GM11168 (cell line): ENCODE measurements around the gene TH.
"Not testable (repeated sequence)": the region's sequence is repeated elsewhere in the genome, so short reads cannot be mapped to it uniquely, and the experiment has no call there.

Experiments
- in situ Hi-C: fragments of 300-500 bp; cut with MboI; formaldehyde crosslinking; loops from one replicate; pipeline ENCODE4 v1.12.0; 2022; ENCODE audit warnings: low sequenced_read_pairs; ENCODE audit not compliant: unreplicated experiment

Gene TH

DNA sequence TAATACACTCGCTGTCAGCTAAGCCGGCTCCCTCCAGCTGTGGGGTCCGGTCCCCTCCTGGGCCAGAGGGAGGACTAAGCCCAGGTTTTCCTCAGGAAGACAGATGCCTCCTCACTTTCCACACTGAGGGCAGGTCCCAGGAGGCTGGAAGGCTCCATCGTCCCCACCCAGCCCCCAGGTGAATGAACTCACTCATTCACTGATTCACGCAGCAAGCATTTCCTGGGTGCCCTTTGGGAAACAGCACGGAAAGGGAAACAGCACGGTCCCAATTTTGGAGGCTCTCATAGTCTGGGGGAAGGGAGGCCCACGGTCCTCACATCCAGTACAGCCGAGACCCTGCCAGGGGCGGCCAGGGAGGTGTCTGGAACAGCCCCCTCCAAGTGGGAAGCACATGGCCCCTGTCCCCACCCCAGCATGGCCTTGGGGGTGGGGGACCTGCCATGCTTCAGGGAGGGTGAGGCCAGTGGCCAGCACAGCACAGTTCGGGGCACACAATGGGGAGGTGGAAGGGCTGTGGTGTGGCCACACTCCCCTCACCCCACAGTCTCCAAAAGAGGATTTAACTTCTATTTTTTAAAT lies 9.3 kb upstream of the TH start:
- in situ Hi-C loops, result no loop called here

DNA sequence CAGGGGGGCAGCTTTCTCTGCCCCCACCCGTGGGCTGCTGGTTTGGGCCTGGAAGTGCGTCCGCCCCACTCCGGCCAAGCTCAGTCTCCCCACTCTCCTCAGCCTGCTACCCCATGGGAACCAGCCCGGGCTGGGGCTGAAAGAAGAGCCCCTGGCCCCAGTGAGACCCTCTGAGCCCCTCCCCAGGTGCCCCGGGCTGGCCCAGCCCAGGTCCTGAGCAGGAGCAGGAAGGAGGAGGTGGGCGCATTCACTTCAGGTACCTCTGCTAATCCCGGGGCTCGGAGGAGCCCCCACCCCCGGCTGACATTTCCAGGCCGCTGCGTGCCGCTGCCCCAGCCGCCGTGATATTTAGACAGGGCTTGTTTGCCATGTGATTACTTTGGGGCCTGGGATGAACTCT lies 8.7 kb upstream of the TH start:
- in situ Hi-C loops, result no loop called here

DNA sequence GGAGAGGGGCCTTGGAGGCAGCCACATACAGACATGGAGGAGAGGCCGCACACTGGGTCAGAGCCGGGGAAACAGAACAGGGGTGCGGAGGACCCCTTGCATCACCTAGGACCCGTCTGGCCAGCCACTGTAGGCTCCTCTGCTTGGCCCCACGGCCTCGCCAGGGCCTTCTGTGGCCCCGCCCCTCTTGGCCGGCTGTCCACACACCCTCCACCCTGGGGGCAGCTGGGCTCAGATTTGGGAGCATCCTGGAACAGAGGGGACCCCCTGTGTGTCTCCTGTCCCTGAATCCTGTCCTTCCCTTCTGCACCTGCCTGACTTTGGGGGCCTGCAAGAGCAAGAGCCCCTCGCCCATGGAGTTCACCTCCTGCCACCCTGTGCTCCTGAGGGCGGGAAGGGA lies 7.9 kb upstream of the TH start:
- in situ Hi-C loops, result no loop called here

DNA sequence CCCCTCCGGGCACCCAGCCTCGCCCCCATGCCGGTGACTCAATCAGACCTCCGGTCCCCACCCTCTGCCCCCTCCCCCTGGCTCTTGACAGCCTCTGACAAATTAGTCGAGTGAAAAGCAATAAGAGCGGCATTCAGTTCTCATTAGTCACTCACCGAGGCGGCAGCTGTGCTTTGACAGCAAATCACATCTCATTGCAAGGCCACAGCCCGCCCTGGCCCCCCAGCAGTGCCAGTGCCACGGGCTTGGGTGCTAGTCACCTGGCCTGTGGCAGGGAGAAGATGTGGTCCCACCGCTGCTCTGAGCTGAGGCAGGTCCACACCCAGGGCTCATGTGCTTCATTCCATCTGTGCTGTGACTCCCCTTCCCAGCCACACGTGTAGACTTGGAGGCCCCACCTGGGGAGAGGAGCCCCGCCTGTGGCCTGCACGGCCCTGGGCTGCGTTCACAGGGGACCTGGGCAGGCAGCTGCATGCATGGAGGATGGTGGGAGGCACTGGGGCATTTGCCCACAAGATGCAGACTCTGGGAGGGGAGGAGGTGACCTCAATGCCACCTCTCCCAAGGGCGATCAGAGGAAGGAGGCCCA lies 7.4 kb upstream of the TH start:
- in situ Hi-C loops, result no loop called here

DNA sequence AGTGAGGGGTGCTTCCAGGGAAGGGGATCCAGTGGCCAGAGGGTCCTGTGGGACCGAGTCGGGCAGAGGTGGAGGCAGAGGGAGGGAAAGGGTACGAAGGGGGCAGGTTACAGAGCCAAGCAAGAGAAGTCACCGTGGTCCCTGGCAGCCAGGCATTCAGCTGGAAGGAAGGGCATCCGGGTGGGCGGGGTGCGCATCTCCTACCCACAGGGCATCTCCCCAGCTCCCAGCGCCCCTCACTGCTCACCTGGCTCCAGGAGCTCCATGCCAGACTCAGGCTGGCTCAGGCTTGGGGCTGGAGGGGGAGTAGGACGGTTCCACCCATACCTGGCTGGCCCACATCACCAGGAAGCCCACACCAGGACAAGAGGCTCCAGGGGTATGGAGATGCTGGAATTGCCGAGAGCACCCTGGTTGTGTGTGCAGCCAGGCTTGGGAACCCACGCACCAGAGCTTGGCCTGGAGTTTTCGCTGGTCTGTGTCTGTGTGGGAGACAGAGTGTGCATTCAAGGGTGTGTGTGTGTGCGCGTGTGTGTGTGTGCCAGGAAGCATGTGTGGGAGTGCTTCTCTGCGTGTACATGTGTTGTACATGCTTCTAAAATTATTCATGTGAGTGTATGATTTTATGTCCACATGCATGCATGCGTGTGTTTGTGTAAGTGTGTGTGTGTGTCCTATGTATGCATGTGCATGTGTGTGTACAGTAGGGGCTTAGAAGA lies 6.6 kb upstream of the TH start:
- in situ Hi-C loops, result not testable (repeated sequence)

DNA sequence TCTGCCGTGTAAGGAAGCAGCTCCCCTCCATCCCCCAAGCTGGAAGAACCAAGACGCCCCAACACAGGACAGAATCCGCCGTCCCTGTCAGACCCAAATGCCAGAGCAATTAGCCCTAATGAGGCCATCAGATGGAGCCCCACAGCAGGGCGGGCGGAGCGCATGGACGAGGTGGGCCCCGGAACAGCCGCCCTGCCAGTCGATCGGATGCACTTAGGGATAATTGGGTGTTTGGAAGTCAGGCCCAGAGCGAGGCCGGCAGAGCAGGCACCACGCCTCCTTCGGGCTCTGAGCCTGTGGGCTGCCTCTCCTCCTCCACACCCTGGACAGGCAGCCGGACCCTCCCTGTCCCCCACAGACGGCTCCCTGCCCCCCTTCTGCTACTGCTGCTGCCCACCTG lies 5.5 kb upstream of the TH start:
- in situ Hi-C loops, result no loop called here

DNA sequence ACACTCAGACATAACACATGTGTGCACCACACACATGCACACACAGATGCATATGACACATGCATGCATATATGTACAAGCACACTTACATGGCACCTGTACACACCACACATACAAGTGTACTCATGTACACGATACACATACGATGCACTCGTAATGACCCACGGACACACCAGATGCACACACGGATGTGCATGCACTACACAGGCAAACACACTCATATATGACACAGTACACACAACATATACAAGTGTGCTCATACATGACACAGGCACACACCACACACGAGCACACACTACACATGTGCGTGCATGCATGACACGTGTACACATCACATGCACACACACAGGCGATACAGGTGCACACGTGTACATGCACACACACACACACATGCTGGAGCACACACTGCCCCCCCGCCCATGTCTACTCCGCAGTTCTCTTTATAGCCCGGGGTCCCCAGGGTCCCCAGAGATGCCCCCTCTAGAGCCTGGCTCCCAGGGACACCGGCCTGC lies 4.8 kb upstream of the TH start:
- in situ Hi-C loops, result no loop called here

DNA sequence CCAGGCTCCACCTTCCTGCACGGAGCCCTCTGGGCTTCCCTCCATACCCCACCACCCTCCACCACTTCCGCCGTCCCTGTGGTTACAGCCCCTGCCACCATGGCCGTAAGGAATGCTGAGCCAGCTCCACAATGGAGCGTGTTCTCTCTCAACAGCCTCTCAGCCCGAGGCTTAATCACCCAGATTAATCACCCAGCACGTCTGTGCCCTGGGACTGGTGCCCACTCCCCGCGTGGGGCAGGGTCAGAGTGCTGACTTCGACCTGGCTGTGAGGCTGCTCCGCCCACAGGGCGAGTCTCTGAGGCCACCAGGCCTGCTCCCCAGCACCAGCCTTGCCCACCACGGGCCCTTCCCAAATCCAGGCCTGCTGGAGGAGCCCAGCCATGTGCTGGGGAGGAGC lies 4.0 kb upstream of the TH start:
- in situ Hi-C loops, result no loop called here

DNA sequence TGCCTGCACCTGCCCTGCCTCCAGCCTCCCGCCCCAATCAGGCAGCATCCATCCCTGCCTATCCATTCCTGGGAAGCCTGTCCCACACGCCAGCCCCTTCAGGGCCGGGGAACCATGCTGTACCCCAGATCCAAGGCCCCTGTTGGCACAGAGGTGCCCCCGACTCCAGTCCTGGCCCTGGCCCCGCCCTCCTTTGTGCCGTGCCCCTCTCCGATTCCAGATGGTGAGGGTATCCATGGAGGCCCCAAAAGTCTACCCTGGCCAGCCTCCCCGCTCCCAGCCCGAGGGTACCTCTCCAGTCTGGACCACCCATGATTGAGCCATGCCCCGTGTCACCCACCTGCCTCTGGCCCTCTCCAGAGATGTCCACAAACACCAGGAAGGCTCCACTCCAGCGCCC lies 2.7 kb upstream of the TH start:
- in situ Hi-C loops, result no loop called here

DNA sequence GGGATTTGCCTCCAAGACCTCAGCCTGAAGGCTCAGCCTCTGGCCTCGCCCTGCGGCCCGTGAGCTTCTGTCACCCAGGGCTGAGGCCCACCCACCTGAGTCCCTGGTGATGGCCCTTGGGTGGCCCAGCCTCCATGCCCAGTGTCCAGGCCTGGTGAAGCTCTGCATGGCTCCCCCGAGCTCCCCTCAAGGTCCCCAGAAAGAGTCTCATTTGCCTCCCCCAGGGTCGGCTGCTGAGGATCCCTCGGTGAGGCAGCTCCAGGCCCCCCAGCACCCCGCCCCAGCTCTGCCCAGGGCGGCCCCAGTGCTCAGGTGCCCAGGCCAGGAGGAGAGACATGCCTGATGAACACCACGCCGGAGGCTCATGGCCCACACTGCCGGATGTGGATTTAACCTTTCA lies 2.1 kb upstream of the TH start:
- in situ Hi-C loops, result no loop called here

DNA sequence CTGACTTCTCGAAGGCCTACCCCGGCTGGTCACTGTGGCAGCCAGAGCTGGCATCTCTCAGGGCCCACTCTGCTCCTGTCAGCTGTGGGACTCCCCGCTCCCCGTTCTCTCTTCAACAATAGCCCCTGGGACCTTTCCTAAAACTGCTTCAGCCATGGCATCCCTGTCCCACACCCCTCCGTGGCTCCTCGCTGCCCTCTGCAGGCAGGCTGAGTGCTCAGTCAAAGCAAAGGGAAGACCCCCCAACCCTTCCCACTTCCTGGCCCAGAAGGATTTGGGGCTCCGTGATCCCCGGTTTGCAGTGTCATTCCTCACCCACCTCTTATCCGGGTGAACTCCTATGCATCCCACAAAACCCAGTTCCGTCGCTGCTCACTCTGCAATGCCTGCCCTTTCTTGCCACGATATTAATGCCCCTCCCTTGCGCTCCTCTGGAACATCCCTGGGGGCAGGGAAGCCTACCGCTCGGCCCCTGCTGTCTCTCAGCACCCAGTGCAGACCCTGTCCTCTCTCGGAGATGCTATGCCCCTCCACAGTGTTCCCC lies 1.6 kb upstream of the TH start:
- in situ Hi-C loops, result no loop called here

DNA sequence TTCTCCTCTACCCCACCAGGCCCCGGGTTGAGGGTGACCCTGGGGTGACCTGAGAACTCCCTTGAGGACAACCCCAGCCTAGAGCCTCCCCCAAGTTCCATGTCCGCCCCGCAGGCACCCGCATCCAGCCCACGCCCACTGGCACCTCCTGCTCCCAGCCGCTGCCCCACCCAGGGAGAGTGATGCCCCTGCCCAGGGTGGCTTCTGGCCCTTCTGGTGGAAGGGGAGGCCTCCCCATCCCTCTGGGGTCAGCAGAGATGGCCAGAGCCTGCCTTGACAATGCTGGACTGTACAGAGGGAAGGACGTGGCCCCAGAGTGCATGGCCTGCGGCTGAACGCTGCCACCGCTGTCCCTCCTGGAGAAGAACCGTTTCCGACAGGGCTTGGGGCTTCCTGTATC lies 1.1 kb upstream of the TH start:
- in situ Hi-C loops, result no loop called here

DNA sequence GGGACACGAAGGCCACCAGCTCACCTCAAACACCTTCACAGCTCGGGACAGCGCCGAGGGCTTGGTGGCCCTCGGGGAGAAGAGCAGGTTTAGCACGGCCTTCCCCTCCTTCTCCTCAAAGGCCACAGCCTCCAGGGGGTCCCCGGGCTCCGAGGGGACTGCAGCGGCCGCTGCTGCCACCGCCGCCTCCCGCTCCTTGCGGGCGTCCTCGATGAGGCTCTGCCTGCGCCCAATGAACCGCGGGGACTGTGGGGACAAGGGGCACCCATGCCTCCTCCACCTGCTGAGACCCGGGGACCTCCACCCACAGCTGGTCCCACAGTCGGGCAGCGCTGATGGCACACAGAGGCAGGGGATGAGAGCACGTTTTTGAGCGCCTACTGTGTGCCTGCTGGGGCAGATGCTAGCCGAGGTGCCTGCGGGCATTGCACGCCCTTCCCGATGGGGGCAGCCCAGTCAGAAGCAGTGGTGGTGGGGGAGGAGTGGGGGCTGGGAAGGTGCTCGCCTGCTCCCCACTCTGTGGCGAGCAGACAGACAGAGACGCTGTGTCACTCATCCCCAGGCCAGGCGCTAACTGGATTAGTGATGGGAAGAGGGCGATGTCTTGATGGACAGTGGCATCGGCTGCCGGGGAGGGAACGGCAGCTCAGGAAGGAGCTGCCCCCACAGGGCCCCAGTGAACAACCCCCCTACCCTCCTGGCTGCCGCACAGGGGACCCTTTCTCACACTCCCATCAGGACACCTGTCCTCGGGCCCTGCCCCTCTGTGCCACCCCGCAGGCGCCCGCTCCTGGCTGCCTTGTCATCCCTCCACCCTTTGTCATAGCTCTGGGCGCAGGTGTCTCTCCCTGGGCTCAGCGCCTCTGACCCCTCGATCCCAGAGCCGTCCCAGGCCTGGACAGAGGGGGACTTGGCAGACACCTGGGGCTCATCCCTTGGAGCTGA lies 1.7 kb downstream of the TH start:
- in situ Hi-C loops, result no loop called here

DNA sequence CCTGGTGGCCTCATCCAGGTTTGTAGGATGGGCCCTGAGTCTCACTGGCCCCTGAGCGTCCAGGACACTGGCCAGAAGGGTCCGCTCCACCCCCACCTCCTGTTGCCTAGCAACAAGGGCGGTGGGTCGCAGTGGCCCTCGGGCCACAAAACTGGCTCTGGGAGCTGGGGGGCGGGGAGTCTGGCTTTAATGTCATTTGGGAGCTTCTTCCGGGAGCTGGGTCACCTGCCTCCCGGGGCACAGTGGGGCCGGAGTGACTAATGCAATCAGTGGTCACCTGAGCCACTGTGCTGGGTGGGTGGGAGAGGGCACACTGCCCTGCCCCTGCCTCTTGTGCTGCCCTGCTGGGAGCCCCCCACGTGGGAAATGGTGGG lies 2.6 kb downstream of the TH start:
- in situ Hi-C loops, result no loop called here

DNA sequence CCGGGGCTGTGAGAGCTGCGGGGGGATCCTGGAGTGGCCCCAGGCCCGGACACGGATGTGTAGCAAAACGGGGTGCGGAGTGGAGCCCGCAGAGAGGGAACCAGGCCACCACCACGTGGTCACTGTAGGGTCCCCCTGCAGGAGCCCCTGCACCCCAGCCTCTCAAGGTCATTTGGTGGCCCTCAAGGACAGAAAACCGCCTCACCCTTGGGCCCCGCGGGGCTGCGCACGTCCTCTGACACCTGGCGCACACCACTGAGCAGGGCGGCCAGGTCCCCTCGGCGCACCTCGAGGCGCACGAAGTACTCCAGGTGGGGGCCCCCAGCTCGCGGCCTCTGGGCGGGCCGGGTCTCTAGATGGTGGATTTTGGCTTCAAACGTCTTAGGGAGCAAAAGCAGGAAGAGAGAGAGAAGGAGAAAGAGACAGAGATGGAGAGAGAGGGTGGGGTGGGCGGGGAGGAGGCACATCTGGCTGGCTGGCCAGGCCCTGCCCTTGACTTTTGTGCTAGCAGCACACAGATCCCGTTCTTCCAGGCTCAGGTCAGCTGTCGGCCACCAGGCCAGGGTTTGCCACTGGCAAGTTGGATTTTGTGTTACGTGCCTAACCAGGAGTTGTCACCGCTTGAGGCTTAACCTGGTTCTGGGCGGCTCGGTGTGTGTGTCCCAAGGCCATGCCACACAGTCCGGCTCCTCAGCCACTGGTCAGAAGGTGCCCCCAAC lies 3.2 kb downstream of the TH start:
- in situ Hi-C loops, result no loop called here

DNA sequence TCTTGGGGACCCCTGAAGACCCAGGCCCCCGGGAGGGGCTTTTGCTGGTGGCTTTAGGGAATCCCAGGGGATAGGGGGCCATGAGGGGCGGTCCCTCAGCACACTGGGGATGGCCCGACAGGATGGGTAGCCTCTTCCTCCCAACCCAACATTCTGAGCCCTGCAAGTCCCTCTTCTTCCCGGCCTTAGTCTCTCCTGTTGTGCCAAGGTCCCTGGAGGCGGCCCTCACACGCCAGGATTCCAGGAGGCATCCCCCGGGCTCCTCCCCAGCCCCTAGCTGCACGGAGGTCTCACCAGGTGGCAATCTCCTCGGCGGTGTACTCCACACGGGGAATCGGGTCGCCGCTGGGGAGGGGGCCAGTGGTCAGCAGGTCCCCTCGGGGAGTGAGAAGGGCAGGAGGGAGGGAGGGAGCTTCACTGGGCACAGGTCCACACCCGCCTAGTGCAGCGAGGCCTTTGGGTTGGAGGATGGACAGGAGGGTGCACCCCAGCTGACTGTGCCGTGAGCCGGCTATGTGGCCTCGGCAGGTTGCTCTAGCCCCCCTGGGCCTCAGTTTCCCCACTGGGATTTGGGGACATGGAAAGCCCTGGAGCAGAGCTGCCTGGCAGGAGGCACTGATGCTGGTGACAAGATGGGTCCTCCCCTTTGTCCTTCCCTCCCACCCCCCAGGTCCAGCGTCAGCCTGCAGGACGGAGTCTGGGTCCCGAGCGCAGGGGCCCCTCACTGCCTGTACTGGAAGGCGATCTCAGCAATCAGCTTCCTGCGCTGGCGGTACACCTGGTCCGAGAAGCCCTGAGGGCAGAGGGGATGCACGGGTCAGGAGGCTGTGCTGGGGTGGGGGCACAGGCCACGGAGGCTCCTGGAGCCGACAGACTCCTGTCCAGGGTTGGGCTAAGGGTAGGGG lies 4.2 kb downstream of the TH start:
- in situ Hi-C loops, result no loop called here

DNA sequence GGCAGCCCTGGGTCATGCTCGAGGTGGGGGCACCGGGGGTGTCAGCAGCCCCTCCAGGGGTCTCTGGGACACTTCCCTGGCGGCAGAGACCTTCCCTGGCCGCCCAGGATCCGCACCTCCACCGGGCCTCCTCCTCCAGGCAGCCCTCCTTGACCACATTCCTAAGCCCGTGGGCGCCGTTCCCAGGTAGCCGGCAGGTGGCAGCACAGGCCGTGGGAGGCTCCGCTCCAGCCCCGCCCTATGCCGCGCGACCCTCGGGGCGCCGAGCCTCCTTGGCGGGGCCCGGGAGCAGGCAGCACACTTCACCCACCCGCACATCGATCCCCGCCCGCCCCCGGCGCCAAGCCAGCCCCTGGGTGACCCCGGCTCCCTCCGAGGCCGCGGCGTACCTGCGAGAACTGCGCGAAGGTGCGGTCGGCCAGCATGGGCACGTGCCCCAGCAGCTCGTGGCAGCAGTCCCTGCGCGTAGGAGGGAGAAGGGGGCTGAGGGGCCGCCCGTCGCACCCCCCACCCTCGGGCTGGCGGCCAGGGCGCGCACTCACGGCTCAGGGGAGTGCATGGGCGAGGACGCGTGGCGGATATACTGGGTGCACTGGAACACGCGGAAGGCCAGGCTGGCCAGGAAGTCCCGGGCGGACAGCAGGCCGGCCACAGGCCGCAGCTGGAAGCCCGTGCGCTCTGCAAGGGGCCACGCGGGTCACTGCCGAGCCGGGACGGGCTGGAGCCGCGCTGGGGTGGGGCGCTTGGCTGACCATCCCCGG lies 5.3 kb downstream of the TH start:
- in situ Hi-C loops, result no loop called here

DNA sequence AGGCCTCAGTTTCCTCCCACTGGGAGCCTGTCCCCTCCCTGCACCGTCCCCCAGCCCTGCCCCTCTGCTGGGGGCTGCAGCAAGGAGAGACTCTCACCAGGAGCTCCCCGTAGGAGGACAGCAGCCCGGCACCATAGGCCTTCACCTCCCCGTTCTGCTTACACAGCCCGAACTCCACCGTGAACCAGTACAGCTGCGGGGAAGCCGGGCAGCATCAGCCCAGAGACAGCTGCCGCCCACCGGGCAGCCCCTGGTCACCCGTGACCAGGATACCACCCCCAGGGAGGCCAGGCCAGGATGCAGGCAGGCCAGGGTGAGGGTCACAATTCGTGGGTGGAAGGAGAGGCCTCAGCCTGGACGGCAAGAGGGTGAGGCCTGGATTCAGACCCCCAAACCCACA lies 6.0 kb downstream of the TH start:
- in situ Hi-C loops, result no loop called here
